ENCODE measurements around the gene CDT1. TPM values are rescaled to one million over a fixed set of nuclear protein-coding genes. Genes with fewer than 3 reads are reported as not detected.

The CDT1 gene
- total RNA-seq, 4 donors from 2014 or later: 4.7 to 25.7 (median 10.7) TPM

DNA sequence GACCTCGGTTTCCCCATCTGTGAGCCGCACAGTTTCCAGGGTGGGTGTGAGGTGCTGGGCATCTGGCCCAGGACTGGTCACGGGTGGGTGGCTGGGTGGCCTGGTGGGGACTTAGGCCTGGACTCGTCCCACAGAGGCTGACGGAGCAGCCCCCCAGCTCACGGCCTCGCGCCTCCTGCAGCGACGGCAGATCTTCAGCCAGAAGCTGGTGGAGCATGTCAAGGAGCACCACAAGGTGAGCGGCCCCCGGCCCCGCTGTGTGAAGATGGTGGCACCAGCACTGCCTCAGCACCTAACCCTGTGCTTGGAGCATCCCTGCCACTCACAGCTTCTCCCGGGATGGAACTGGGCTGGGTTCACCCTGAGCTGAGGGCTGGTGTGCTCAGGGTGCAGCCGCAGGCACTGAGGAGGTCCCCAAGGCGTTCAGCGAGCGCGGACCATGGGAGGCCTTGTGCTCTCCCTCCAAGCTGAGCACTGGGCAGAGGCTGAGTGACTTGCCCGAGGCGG lies 2.4 kb downstream of the CDT1 start:
- Histone ChIP-seq H3K27me3 (no peaks in the 10 kb centered on the region), H3K4me1 (peaks cover 49% of the 10 kb centered on the region), H3K9me3 (no peaks in the 10 kb centered on the region), H3K4me3 (no peak overlapping the region), H3K27ac (no peak overlapping the region), H3K36me3 (peaks cover 18% of the 10 kb centered on the region)
- no peak for DNase-seq (ENCODE audit: low spot score in 2 of 2)
- no CpG with 5 or more reads among the region's 21 CpGs for WGBS
- TF ChIP-seq, protein P1, sequence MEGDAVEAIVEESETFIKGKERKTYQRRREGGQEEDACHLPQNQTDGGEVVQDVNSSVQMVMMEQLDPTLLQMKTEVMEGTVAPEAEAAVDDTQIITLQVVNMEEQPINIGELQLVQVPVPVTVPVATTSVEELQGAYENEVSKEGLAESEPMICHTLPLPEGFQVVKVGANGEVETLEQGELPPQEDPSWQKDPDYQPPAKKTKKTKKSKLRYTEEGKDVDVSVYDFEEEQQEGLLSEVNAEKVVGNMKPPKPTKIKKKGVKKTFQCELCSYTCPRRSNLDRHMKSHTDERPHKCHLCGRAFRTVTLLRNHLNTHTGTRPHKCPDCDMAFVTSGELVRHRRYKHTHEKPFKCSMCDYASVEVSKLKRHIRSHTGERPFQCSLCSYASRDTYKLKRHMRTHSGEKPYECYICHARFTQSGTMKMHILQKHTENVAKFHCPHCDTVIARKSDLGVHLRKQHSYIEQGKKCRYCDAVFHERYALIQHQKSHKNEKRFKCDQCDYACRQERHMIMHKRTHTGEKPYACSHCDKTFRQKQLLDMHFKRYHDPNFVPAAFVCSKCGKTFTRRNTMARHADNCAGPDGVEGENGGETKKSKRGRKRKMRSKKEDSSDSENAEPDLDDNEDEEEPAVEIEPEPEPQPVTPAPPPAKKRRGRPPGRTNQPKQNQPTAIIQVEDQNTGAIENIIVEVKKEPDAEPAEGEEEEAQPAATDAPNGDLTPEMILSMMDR (IDR thresholded peaks at IDR 0.05): no peak
- TF ChIP-seq EP300 (IDR thresholded peaks at IDR 0.05): no peak
- TF ChIP-seq POLR2AphosphoS5 (IDR thresholded peaks at IDR 0.05): no peak
- TF ChIP-seq POLR2A (IDR thresholded peaks at IDR 0.05): no peak

DNA sequence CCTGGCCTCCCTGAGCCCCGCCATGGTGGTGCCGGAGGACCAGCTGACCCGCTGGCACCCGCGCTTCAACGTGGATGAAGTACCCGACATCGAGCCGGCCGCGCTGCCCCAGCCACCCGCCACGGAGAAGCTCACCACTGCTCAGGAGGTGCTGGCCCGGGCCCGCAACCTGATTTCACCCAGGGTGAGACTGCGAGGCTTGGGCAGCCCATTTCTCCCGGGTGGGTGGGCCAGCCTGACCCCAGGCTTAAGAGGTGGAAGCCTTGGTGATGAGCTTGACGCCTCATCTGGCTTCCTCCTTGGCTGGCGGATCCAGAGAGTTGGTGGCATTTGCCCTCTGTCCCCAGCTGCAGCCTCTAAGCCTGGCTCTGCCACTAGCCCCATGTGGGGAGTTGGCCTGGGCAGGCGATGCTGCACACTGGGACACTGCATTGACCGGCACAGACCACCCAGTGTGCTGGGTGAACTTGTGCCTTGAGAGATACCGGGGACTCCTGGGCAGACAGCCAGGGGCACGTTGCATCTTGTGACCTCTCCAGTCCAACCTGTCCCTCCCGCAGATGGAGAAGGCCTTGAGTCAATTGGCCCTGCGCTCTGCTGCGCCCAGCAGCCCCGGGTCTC lies 3.0 kb downstream of the CDT1 start:
- TF ChIP-seq EP300 (IDR thresholded peaks at IDR 0.05) (no peak), POLR2A (IDR thresholded peaks at IDR 0.05) (no peak), POLR2AphosphoS5 (IDR thresholded peaks at IDR 0.05) (no peak)
- TF ChIP-seq, protein P1 (IDR thresholded peaks at IDR 0.05): no peak
- H3K36me3 ChIP-seq: peaks cover 18% of the 10 kb centered on the region
- H3K9me3 ChIP-seq: no peaks in the 10 kb centered on the region
- no peak overlapping the region for H3K4me3 ChIP-seq
- no peaks in the 10 kb centered on the region for H3K27me3 ChIP-seq
- DNase-seq (ENCODE audit: low spot score in 2 of 2): no peak
- H3K4me1 ChIP-seq: peaks cover 53% of the 10 kb centered on the region
- H3K27ac ChIP-seq: no peak overlapping the region
- WGBS: 91% methylated on average over 21 of the region's 27 CpGs

DNA sequence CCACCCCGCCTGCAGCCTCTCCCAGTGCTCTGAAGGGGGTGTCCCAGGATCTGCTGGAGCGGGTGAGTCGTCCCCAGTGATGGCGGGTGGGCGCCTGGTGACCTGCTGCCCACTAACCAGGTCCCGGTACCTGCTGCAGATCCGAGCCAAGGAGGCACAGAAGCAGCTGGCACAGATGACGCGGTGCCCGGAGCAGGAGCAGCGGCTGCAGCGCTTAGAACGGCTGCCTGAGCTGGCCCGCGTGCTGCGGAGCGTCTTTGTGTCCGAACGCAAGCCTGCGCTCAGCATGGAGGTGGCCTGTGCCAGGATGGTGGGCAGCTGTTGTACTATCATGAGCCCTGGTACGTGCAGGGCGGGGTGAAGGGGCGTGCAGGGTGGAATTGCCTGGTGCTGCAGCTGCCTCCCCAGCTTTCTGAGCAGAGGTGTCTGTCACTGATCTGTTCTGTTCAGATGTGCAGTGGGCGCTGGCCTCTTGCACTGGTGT lies 3.6 kb downstream of the CDT1 start:
- DNase-seq (ENCODE audit: low spot score in 2 of 2): no peak
- Histone ChIP-seq H3K27me3 (no peaks in the 10 kb centered on the region), H3K4me3 (no peak overlapping the region), H3K4me1 (peaks cover 56% of the 10 kb centered on the region), H3K36me3 (peaks cover 18% of the 10 kb centered on the region), H3K27ac (no peak overlapping the region), H3K9me3 (no peaks in the 10 kb centered on the region)
- 92% methylated on average over 14 of the region's 24 CpGs for WGBS
- TF ChIP-seq EP300 (IDR thresholded peaks at IDR 0.05) (no peak), POLR2A (IDR thresholded peaks at IDR 0.05) (no peak), POLR2AphosphoS5 (IDR thresholded peaks at IDR 0.05) (no peak)
- TF ChIP-seq, protein P1 (IDR thresholded peaks at IDR 0.05): no peak

DNA sequence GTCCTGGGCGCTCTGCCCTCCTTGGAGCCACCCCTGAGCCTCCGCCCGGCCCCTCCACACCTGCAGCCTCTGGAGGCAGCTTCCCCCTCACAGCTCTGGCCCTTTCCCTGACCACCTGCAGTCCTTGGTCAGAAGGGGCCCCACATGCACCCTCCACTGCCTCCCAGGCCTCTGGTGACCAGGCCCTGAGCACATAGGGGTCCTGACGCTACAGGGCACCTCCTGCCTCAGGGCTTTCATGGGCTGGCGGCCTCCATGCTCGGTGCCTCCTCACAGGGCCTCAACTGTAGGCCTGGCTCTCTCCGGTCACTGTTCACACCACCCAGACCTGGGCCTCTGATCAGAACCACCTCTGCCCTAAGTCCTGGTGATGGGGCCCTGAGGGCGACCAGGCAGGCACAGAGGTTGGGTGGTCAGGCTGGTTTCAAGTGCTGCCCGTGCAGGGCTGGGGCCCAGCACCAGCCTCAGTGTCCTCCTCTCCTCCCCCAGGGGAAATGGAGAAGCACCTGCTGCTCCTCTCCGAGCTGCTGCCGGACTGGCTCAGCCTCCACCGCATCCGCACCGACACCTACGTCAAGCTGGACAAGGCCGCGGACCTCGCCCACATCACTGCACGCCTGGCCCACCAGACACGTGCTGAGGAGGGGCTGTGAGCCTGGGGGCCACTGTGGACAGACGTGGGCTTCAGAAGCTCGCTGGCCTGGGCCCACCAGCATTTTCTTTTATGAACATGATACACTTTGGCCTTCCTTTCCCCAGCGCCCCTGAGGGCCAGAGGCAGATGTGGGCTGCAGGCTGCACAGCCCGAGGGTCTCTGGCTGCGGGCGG lies 4.3 kb downstream of the CDT1 start:
- no peaks in the 10 kb centered on the region for H3K9me3 ChIP-seq
- H3K4me1 ChIP-seq: peaks cover 60% of the 10 kb centered on the region
- no peak for DNase-seq (ENCODE audit: low spot score in 2 of 2)
- H3K27me3 ChIP-seq: no peaks in the 10 kb centered on the region
- TF ChIP-seq POLR2AphosphoS5 (IDR thresholded peaks at IDR 0.05) (no peak), POLR2A (IDR thresholded peaks at IDR 0.05) (no peak), EP300 (IDR thresholded peaks at IDR 0.05) (no peak)
- TF ChIP-seq, protein P1 (IDR thresholded peaks at IDR 0.05): no peak
- no peak overlapping the region for H3K4me3 ChIP-seq
- H3K36me3 ChIP-seq: peaks cover 18% of the 10 kb centered on the region
- no peak overlapping the region for H3K27ac ChIP-seq
- 81% methylated on average over 13 of the region's 26 CpGs for WGBS
